HG02870 (cell line): ENCODE measurements around the gene ANKUB1.

ENCODE experiments used
- ATAC-seq: cut with Tn5 transposase; IDR thresholded peaks from one replicate; pipeline ENCODE4 v1.9.1; 2021; ENCODE audit warnings: mild to moderate bottlenecking, moderate library complexity; ENCODE audit not compliant: unreplicated experiment

The ANKUB1 gene

GRCh38 chr3:149809699-149810098 is 17.3 kb upstream of the ANKUB1 start:
- ATAC-seq: no peak

- no peak for ATAC-seq
Observed at GRCh38 chr3:149808209-149808829, 16.0 kb upstream of the ANKUB1 start.

- ATAC-seq: no peak
Observed at GRCh38 chr3:149806171-149806778, 13.9 kb upstream of the ANKUB1 start.

GRCh38 chr3:149801639-149802038 is 9.3 kb upstream of the ANKUB1 start:
- ATAC-seq: no peak

- no peak for ATAC-seq
Observed at GRCh38 chr3:149801195-149801594, 8.8 kb upstream of the ANKUB1 start.

GRCh38 chr3:149800693-149801092 is 8.3 kb upstream of the ANKUB1 start:
- ATAC-seq: no peak

GRCh38 chr3:149796026-149796425 is 3.7 kb upstream of the ANKUB1 start:
- no peak for ATAC-seq

GRCh38 chr3:149790698-149791097 is 1.7 kb downstream of the ANKUB1 start:
- no peak for ATAC-seq

- no peak for ATAC-seq
Observed at GRCh38 chr3:149790268-149790667, 2.1 kb downstream of the ANKUB1 start.

GRCh38 chr3:149784064-149784704 is 8.2 kb downstream of the ANKUB1 start:
- ATAC-seq: no peak

GRCh38 chr3:149783576-149783975 is 8.8 kb downstream of the ANKUB1 start:
- ATAC-seq: no peak

GRCh38 chr3:149781741-149782140 is 10.6 kb downstream of the ANKUB1 start:
- ATAC-seq: no peak

GRCh38 chr3:149781211-149781610 is 11.1 kb downstream of the ANKUB1 start:
- no peak for ATAC-seq

GRCh38 chr3:149777414-149778214 is 14.7 kb downstream of the ANKUB1 start:
- no peak for ATAC-seq

GRCh38 chr3:149776170-149776569 is 16.2 kb downstream of the ANKUB1 start:
- no peak for ATAC-seq

- ATAC-seq: no peak
Observed at GRCh38 chr3:149772861-149773260, 19.5 kb downstream of the ANKUB1 start.

GRCh38 chr3:149771652-149772271 is 20.6 kb downstream of the ANKUB1 start:
- peak; percentile 58 for ATAC-seq

GRCh38 chr3:149770246-149770645 is 22.1 kb downstream of the ANKUB1 start:
- no peak for ATAC-seq

GRCh38 chr3:149768704-149769103 is 23.6 kb downstream of the ANKUB1 start:
- ATAC-seq: no peak

GRCh38 chr3:149767720-149768119 is 24.6 kb downstream of the ANKUB1 start:
- ATAC-seq: no peak

- ATAC-seq: no peak
Observed at GRCh38 chr3:149765762-149766334, 26.5 kb downstream of the ANKUB1 start.
